Neural crest cell (in vitro differentiated cells): ENCODE results near the gene UBE2H. TPM values are rescaled to one million over a fixed set of nuclear protein-coding genes. Genes with fewer than 3 reads are reported as not detected.

ENCODE experiments used
- DNase-seq: peaks from one replicate; pipeline ENCODE4 v3.0.0; 2021; ENCODE audit warnings: low read depth, mixed read lengths, low spot score
- H3K27ac Mint-ChIP-seq: one replicate; pipeline ENCODE4 v1.8.0; 2021; ENCODE audit warnings: mild to moderate bottlenecking, mixed read lengths; ENCODE audit not compliant: unreplicated experiment
- H3K27me3 Mint-ChIP-seq: 2 replicates; pipeline ENCODE4 v1.8.0; 2021; ENCODE audit warnings: low read depth, mild to moderate bottlenecking, mixed read lengths
- H3K36me3 Mint-ChIP-seq: 2 replicates; pipeline ENCODE4 v1.8.0; 2021; ENCODE audit warnings: low read depth, mild to moderate bottlenecking, mixed read lengths
- H3K4me1 Mint-ChIP-seq: 2 replicates; pipeline ENCODE4 v1.8.0; 2021; ENCODE audit warnings: mixed read lengths
- H3K4me3 Mint-ChIP-seq: one replicate; pipeline ENCODE4 v1.8.0; 2021; ENCODE audit warnings: mild to moderate bottlenecking, mixed read lengths
- H3K9me3 Mint-ChIP-seq: 2 replicates; pipeline ENCODE4 v1.8.0; 2021; ENCODE audit warnings: mixed read lengths
- CTCF ChIP-seq: fragments of 200-600 bp; sonication (generic); conservative IDR thresholded peaks from 2 replicates; pipeline ENCODE4 v1.5.0; 2021; ENCODE audit warnings: antibody characterized with exemption, mild to moderate bottlenecking
- total RNA-seq: library from RNA; stranded (reverse); gene quantifications from 2 replicates; pipeline ENCODE4 v1.2.1, GENCODE V29; 2021

Gene UBE2H
- total RNA-seq, 1 donor from 2014 or later: 43.4 TPM

GRCh38 chr7:129955993-129956543 lies 3.3 kb upstream of the UBE2H start:
- H3K4me1 Mint-ChIP-seq: peaks cover 20% of the 10 kb centered on the region
- TF ChIP-seq CTCF: no peak
- H3K27me3 Mint-ChIP-seq: no peaks in the 10 kb centered on the region
- DNase-seq: no peak
- no peaks in the 10 kb centered on the region for H3K9me3 Mint-ChIP-seq
- no peak overlapping the region for H3K27ac Mint-ChIP-seq
- H3K4me3 Mint-ChIP-seq: peak overlapping the region; percentile 39
- H3K36me3 Mint-ChIP-seq: no peaks in the 10 kb centered on the region

- H3K27ac Mint-ChIP-seq: peak overlapping the region; percentile 93
- DNase-seq: peak; percentile 44
These were observed 591 bp downstream of the UBE2H start for GRCh38 chr7:129952086-129952652.

DNA sequence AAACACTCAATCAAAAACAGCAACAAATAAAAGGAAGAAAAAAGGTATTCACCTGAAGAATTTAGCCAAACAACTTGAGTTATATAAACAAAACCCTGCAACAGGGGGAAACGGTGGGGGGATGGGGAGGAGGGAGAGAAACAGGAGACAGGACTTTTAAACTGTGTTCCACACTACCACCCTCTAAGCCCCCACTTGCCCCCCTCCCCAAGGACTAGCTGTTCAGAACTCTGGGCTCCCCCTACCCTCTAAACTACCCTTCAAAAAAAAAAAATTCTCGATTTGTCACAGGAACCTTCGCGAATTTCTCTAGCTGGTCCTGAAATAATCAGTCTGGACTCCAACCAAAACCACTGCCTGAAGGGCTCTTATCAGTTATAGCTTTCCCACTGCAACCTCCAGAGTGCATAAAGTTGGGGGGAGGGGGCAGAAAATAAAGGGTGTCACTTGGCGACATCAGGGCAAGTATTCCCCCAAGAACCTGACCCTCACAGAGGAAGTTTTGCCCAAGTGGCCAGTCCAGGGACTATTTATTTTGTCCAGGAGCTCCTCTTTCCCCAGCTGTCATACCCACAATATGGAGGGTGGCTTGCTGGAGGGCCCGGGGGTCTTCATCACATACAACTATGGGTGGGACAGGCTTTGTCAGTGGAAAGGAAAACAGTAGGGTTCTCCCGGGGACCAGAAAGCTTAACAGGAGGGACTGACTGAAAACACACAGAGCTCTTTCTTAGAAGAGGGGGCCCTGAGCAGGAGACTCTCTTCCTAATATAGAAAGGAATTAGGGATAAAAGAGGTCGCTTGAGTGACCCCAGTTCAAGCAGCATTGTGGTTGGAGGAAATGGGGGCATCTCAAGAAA lies 1.3 kb downstream of the UBE2H start:
- TF ChIP-seq CTCF: no peak
- Mint-ChIP-seq H3K27me3 (no peaks in the 10 kb centered on the region), H3K27ac (peak overlapping the region; percentile 93), H3K36me3 (no peaks in the 10 kb centered on the region), H3K9me3 (no peaks in the 10 kb centered on the region), H3K4me1 (peaks cover 14% of the 10 kb centered on the region), H3K4me3 (no peak overlapping the region)
- DNase-seq: peak; percentile 22

More at GRCh38 chr7:129952086-129952652, 591 bp downstream of the UBE2H start:
- Mint-ChIP-seq H3K4me3 (no peak overlapping the region), H3K9me3 (no peaks in the 10 kb centered on the region), H3K36me3 (no peaks in the 10 kb centered on the region), H3K27me3 (no peaks in the 10 kb centered on the region), H3K4me1 (peaks cover 14% of the 10 kb centered on the region)
- TF ChIP-seq CTCF: no peak

GRCh38 chr7:129950933-129951225 lies 1.9 kb downstream of the UBE2H start:
- H3K4me3 Mint-ChIP-seq: no peak overlapping the region
- no peak for TF ChIP-seq CTCF
- H3K36me3 Mint-ChIP-seq: no peaks in the 10 kb centered on the region
- DNase-seq: no peak
- no peaks in the 10 kb centered on the region for H3K9me3 Mint-ChIP-seq
- no peak overlapping the region for H3K27ac Mint-ChIP-seq
- H3K27me3 Mint-ChIP-seq: no peaks in the 10 kb centered on the region
- H3K4me1 Mint-ChIP-seq: peaks cover 14% of the 10 kb centered on the region

GRCh38 chr7:129950191-129950932 lies 2.4 kb downstream of the UBE2H start:
- Mint-ChIP-seq H3K36me3 (no peaks in the 10 kb centered on the region), H3K27ac (no peak overlapping the region), H3K4me1 (peaks cover 14% of the 10 kb centered on the region), H3K9me3 (no peaks in the 10 kb centered on the region), H3K27me3 (no peaks in the 10 kb centered on the region), H3K4me3 (no peak overlapping the region)
- no peak for DNase-seq
- TF ChIP-seq CTCF: no peak
